ENCODE measurements around the gene GNG2. TPM values are rescaled to one million over a fixed set of nuclear protein-coding genes. Genes with fewer than 3 reads are reported as not detected.

The GNG2 gene
- total and polyA plus RNA-seq, 2 donors from 2014 or later: 4.0 to 35.6 TPM

DNA sequence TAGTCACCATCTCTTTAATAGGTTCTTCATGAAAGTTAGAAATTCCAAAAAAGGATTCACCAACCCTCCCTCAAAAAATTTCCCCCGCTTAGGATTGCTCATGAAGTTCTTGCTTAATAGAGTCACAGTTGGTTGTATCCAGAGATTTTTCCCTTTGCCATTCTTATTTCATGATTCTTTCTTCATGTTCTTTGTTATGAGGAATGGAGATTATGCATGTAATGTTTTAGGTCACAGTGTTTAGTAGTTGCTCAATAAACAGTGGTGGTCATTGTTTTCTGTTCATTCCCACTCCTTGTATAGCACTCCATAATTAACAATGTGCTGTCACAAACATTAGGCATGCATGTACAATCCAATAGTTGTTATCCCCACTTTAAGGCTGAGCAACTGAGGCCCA lies 77.7 kb downstream of the GNG2 start:
- no peak overlapping the region for H3K27ac ChIP-seq (ENCODE audit: low read depth in 2 of 2, low read length in 2 of 2)
- FAIRE-seq (no peak), DNase-seq (no peak)
- no peaks in the 10 kb centered on the region for H3K27me3 ChIP-seq (ENCODE audit: control insufficient read depth, insufficient read depth, low read length)
- TF ChIP-seq, protein P1, sequence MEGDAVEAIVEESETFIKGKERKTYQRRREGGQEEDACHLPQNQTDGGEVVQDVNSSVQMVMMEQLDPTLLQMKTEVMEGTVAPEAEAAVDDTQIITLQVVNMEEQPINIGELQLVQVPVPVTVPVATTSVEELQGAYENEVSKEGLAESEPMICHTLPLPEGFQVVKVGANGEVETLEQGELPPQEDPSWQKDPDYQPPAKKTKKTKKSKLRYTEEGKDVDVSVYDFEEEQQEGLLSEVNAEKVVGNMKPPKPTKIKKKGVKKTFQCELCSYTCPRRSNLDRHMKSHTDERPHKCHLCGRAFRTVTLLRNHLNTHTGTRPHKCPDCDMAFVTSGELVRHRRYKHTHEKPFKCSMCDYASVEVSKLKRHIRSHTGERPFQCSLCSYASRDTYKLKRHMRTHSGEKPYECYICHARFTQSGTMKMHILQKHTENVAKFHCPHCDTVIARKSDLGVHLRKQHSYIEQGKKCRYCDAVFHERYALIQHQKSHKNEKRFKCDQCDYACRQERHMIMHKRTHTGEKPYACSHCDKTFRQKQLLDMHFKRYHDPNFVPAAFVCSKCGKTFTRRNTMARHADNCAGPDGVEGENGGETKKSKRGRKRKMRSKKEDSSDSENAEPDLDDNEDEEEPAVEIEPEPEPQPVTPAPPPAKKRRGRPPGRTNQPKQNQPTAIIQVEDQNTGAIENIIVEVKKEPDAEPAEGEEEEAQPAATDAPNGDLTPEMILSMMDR (IDR thresholded peaks at IDR 0.05; ENCODE audit: borderline replicate concordance, extremely low read depth, insufficient read depth): no peak
- H3K9ac ChIP-seq (ENCODE audit: low read length in 3 of 3): no peak overlapping the region
- no peaks in the 10 kb centered on the region for H3K4me1 ChIP-seq (ENCODE audit: control insufficient read depth in 2 of 3, insufficient read depth in 2 of 3, low read depth in 1 of 3, low read length in 3 of 3)
- intact Hi-C loops (cut with DNase I): no loop called here
- no peaks in the 10 kb centered on the region for H3K36me3 ChIP-seq (ENCODE audit: control insufficient read depth in 2 of 3, insufficient read depth in 3 of 3, low read length in 3 of 3)
- no peak overlapping the region for H3K4me3 ChIP-seq (ENCODE audit: low read length in 3 of 3)
- H3K9me3 ChIP-seq (ENCODE audit: control insufficient read depth in 2 of 3, insufficient read depth in 1 of 3, low read length in 3 of 3): no peaks in the 10 kb centered on the region

DNA sequence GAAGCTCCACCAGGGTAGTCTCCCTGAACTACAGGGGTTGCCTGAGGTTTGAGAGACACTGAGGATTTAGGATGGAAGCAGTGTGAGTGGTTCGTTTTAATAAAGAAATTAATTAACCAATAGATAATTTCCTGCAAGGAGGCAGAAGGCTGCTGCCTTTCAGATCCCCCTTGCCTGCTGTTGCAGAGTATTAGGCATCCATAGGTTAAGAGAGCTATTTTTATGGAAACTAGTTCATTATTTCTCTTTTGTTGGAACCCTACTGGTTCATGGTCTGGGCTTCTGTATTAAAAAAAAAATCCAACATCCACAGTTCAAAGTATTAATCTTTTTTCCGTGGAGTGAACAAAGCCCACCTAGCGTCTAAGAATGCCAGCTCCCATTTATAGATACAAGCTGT lies 78.4 kb downstream of the GNG2 start:
- Histone ChIP-seq H3K27me3 (ENCODE audit: control insufficient read depth, insufficient read depth, low read length) (no peaks in the 10 kb centered on the region), H3K9ac (ENCODE audit: low read length in 3 of 3) (no peak overlapping the region), H3K36me3 (ENCODE audit: control insufficient read depth in 2 of 3, insufficient read depth in 3 of 3, low read length in 3 of 3) (no peaks in the 10 kb centered on the region), H3K4me1 (ENCODE audit: control insufficient read depth in 2 of 3, insufficient read depth in 2 of 3, low read depth in 1 of 3, low read length in 3 of 3) (no peaks in the 10 kb centered on the region), H3K9me3 (ENCODE audit: control insufficient read depth in 2 of 3, insufficient read depth in 1 of 3, low read length in 3 of 3) (no peaks in the 10 kb centered on the region), H3K27ac (ENCODE audit: low read depth in 2 of 2, low read length in 2 of 2) (no peak overlapping the region), H3K4me3 (ENCODE audit: low read length in 3 of 3) (no peak overlapping the region)
- intact Hi-C loops (cut with DNase I): no loop called here
- FAIRE-seq (no peak), DNase-seq (no peak)
- TF ChIP-seq, protein P1 (IDR thresholded peaks at IDR 0.05; ENCODE audit: borderline replicate concordance, extremely low read depth, insufficient read depth): no peak

DNA sequence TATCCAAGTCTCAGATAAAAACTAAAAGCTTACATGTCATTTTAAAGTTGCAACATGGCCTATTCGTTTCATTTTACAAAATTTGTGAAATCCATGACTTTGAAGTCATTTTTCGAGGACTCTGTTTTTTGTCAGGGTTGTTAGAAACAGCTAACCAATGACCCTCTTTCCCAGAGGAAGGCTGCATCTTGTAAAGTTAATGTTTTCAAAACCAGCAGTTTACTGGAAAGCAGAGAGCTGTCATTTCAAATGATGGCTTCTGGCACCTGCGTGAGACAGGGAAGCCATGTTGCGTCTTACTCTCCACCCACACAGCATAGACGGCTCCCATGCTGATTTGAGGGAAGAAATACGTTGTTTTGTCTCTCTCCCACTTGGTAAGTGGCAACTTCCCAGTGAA lies 78.8 kb downstream of the GNG2 start:
- H3K9ac ChIP-seq (ENCODE audit: low read length in 3 of 3): no peak overlapping the region
- H3K27ac ChIP-seq (ENCODE audit: low read depth in 2 of 2, low read length in 2 of 2): no peak overlapping the region
- H3K27me3 ChIP-seq (ENCODE audit: control insufficient read depth, insufficient read depth, low read length): no peaks in the 10 kb centered on the region
- DNase-seq (peak in 1 of 5 donors; percentile 9), FAIRE-seq (no peak)
- intact Hi-C loops (cut with DNase I): no loop called here
- H3K4me1 ChIP-seq (ENCODE audit: control insufficient read depth in 2 of 3, insufficient read depth in 2 of 3, low read depth in 1 of 3, low read length in 3 of 3): no peaks in the 10 kb centered on the region
- TF ChIP-seq, protein P1 (IDR thresholded peaks at IDR 0.05; ENCODE audit: borderline replicate concordance, extremely low read depth, insufficient read depth): no peak
- no peaks in the 10 kb centered on the region for H3K36me3 ChIP-seq (ENCODE audit: control insufficient read depth in 2 of 3, insufficient read depth in 3 of 3, low read length in 3 of 3)
- no peak overlapping the region for H3K4me3 ChIP-seq (ENCODE audit: low read length in 3 of 3)
- no peaks in the 10 kb centered on the region for H3K9me3 ChIP-seq (ENCODE audit: control insufficient read depth in 2 of 3, insufficient read depth in 1 of 3, low read length in 3 of 3)

DNA sequence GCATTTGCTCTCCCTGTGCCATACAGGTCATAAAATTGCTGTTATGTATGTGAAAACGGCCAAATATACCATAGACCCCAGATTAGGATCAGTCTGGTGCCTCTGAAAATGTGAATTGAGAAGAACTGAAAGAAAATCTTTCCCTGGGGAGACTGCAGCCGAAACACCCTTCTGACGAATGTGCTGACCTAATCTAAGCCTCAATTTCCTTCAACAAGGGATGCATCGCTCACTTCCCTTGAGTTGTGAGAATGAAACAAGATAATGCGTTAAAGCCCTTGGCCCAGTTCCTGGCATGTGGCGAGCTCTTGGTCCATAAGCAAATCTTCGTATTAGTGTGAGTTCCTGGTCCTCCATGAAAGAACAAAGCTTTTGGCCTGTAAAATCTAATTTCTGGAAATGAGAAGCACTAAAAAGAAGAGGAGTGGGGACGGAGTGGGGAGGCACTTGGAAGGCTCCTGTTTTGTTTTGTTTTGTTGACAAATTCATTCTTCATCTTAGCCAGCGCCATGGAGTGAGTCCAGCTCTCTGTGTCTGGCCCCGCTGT lies 79.4 kb downstream of the GNG2 start:
- TF ChIP-seq, protein P1 (IDR thresholded peaks at IDR 0.05; ENCODE audit: borderline replicate concordance, extremely low read depth, insufficient read depth): no peak
- H3K4me3 ChIP-seq (ENCODE audit: low read length in 3 of 3): no peak overlapping the region
- H3K27ac ChIP-seq (ENCODE audit: low read depth in 2 of 2, low read length in 2 of 2): no peak overlapping the region
- H3K27me3 ChIP-seq (ENCODE audit: control insufficient read depth, insufficient read depth, low read length): no peaks in the 10 kb centered on the region
- H3K9me3 ChIP-seq (ENCODE audit: control insufficient read depth in 2 of 3, insufficient read depth in 1 of 3, low read length in 3 of 3): no peaks in the 10 kb centered on the region
- no peak overlapping the region for H3K9ac ChIP-seq (ENCODE audit: low read length in 3 of 3)
- no peaks in the 10 kb centered on the region for H3K36me3 ChIP-seq (ENCODE audit: control insufficient read depth in 2 of 3, insufficient read depth in 3 of 3, low read length in 3 of 3)
- DNase-seq (no peak), FAIRE-seq (no peak)
- intact Hi-C loops (cut with DNase I): no loop called here
- no peaks in the 10 kb centered on the region for H3K4me1 ChIP-seq (ENCODE audit: control insufficient read depth in 2 of 3, insufficient read depth in 2 of 3, low read depth in 1 of 3, low read length in 3 of 3)
